H9 (cell line): Measurements from ENCODE around the gene CREBRF. TPM values are rescaled to one million over a fixed set of nuclear protein-coding genes. Genes with fewer than 3 reads are reported as not detected.

Source experiments
- DNase-seq: peaks from one replicate; pipeline ENCODE4 v3.0.0-alpha.2; 2017
- H2AFZ ChIP-seq: one replicate; pipeline ENCODE4 v1.6.1; 2013; ENCODE audit warnings: mild to moderate bottlenecking, low read length, control low read depth, moderate library complexity
- H2AK5ac ChIP-seq: 2 replicates; pipeline ENCODE4 v1.6.1; 2013; ENCODE audit warnings: low read length, control low read depth, mixed read lengths; ENCODE audit not compliant: insufficient read length
- H2BK120ac ChIP-seq: one replicate; pipeline ENCODE4 v1.6.1; 2013; ENCODE audit warnings: low read depth, mild to moderate bottlenecking, low read length, control low read depth, inconsistent platforms; ENCODE audit not compliant: poor library complexity, severe bottlenecking
- H2BK12ac ChIP-seq: 2 replicates; pipeline ENCODE4 v1.6.1; 2013; ENCODE audit warnings: low read length, control low read depth, mixed read lengths, low read depth; ENCODE audit not compliant: insufficient read length
- H2BK15ac ChIP-seq: 2 replicates; pipeline ENCODE4 v1.6.1; 2013; ENCODE audit warnings: low read depth, low read length, control low read depth
- H2BK20ac ChIP-seq: one replicate; pipeline ENCODE4 v1.6.1; 2013; ENCODE audit warnings: low read depth, mild to moderate bottlenecking, low read length, control low read depth, inconsistent platforms; ENCODE audit not compliant: poor library complexity, severe bottlenecking
- H2BK5ac ChIP-seq: 2 replicates; pipeline ENCODE4 v1.6.1; 2013; ENCODE audit warnings: low read length, control low read depth, mixed read lengths; ENCODE audit not compliant: insufficient read length
- H3K14ac ChIP-seq: 2 replicates; pipeline ENCODE4 v1.6.1; 2013; ENCODE audit warnings: low read length, control low read depth; ENCODE audit not compliant: insufficient read depth
- H3K18ac ChIP-seq: 2 replicates; pipeline ENCODE4 v1.6.1; 2013; ENCODE audit warnings: low read depth, mild to moderate bottlenecking, mixed read lengths, low read length, control low read depth; ENCODE audit not compliant: insufficient read length
- H3K23ac ChIP-seq: 2 replicates; pipeline ENCODE4 v1.6.1; 2013; ENCODE audit warnings: low read length, control low read depth, mixed read lengths, low read depth; ENCODE audit not compliant: insufficient read length
- H3K23me2 ChIP-seq: 2 replicates; pipeline ENCODE4 v1.6.1; 2013; ENCODE audit warnings: low read depth, mild to moderate bottlenecking, mixed read lengths, low read length, control low read depth; ENCODE audit not compliant: insufficient read length, poor library complexity, severe bottlenecking
- H3K27ac ChIP-seq: 2 replicates; pipeline ENCODE4 v1.5.1; 2013; ENCODE audit warnings: low read length, control low read depth, mixed read lengths, low read depth; ENCODE audit not compliant: insufficient read length
- H3K27me3 ChIP-seq: 2 replicates; pipeline ENCODE4 v1.6.1; 2013; ENCODE audit warnings: low read length, control low read depth, inconsistent platforms; ENCODE audit not compliant: insufficient read depth
- H3K4ac ChIP-seq: 2 replicates; pipeline ENCODE4 v1.6.1; 2013; ENCODE audit warnings: low read depth, mild to moderate bottlenecking, control low read depth, inconsistent platforms, low read length, moderate library complexity
- H3K4me1 ChIP-seq: 2 replicates; pipeline ENCODE4 v1.6.1; 2013; ENCODE audit warnings: low read length, control low read depth, inconsistent platforms; ENCODE audit not compliant: insufficient read depth
- H3K4me2 ChIP-seq: 2 replicates; pipeline ENCODE4 v1.6.1; 2013; ENCODE audit warnings: low read length, control low read depth, mixed read lengths; ENCODE audit not compliant: insufficient read length, insufficient read depth
- H3K56ac ChIP-seq: 2 replicates; pipeline ENCODE4 v1.6.1; 2013; ENCODE audit warnings: low read depth, mild to moderate bottlenecking, mixed read lengths, low read length, control low read depth; ENCODE audit not compliant: insufficient read length
- H3K79me1 ChIP-seq: 2 replicates; pipeline ENCODE4 v1.6.1; 2013; ENCODE audit warnings: low read depth, mild to moderate bottlenecking, moderate library complexity, low read length, control low read depth, inconsistent platforms; ENCODE audit not compliant: insufficient read depth, poor library complexity, severe bottlenecking
- H3K79me2 ChIP-seq: 2 replicates; pipeline ENCODE4 v1.6.1; 2013; ENCODE audit warnings: low read length, control low read depth, inconsistent platforms; ENCODE audit not compliant: insufficient read depth
- H3K9ac ChIP-seq: 2 replicates; pipeline ENCODE4 v1.6.1; 2013; ENCODE audit warnings: low read length, control low read depth, mixed read lengths; ENCODE audit not compliant: insufficient read length; ENCODE audit errors: extremely low read depth
- H3K9me3 ChIP-seq: one replicate; pipeline ENCODE4 v1.6.1; 2013; ENCODE audit warnings: low read depth, low read length, inconsistent platforms; ENCODE audit not compliant: control insufficient read depth
- H3T11ph ChIP-seq: one replicate; pipeline ENCODE4 v1.6.1; 2013; ENCODE audit warnings: mild to moderate bottlenecking, low read length, control low read depth, inconsistent platforms
- H4K20me1 ChIP-seq: one replicate; pipeline ENCODE4 v1.6.1; 2013; ENCODE audit not compliant: control insufficient read depth, insufficient read length, insufficient read depth
- H4K5ac ChIP-seq: 2 replicates; pipeline ENCODE4 v1.6.1; 2013; ENCODE audit warnings: low read depth, mild to moderate bottlenecking, mixed read lengths, low read length, control low read depth; ENCODE audit not compliant: insufficient read length
- H4K8ac ChIP-seq: replicated peaks from 2 replicates; pipeline ENCODE4 v1.6.1; 2013; ENCODE audit warnings: low read length, control low read depth, mixed read lengths, low read depth; ENCODE audit not compliant: insufficient read length
- H4K91ac ChIP-seq: 2 replicates; pipeline ENCODE4 v1.6.1; 2013; ENCODE audit warnings: low read depth, mild to moderate bottlenecking, moderate library complexity, mixed read lengths, low read length, control low read depth; ENCODE audit not compliant: insufficient read length
- H3K27ac Mint-ChIP-seq, 3 experiments: 2 replicates in 2 of 3; 3 replicates in 1 of 3; pipeline ENCODE4 v1.8.0; 2020 to 2021; ENCODE audit warnings: mixed read lengths in 3 of 3, mild to moderate bottlenecking in 1 of 3, moderate library complexity in 1 of 3
- H3K27me3 Mint-ChIP-seq: 2 replicates; pipeline ENCODE4 v1.8.0; 2021; ENCODE audit warnings: low read depth, mild to moderate bottlenecking, moderate library complexity, mixed read lengths
- H3K36me3 Mint-ChIP-seq, 3 experiments: 2 replicates in 2 of 3; 3 replicates in 1 of 3; pipeline ENCODE4 v1.8.0; 2020 to 2021; ENCODE audit warnings: low read depth in 3 of 3, mixed read lengths in 3 of 3; ENCODE audit not compliant: insufficient read depth in 1 of 3
- H3K4me1 Mint-ChIP-seq, 2 experiments: 2 replicates each; pipeline ENCODE4 v1.8.0; 2020; ENCODE audit warnings: mixed read lengths in 2 of 2
- H3K4me3 Mint-ChIP-seq, 2 experiments: 2 replicates in 1 of 2; 3 replicates in 1 of 2; pipeline ENCODE4 v1.8.0; 2020 to 2021; ENCODE audit warnings: mild to moderate bottlenecking in 2 of 2, mixed read lengths in 2 of 2, moderate library complexity in 1 of 2
- H3K9me3 Mint-ChIP-seq, 2 experiments: 2 replicates in 1 of 2; 3 replicates in 1 of 2; pipeline ENCODE4 v1.8.0; 2020; ENCODE audit warnings: mild to moderate bottlenecking in 2 of 2, mixed read lengths in 2 of 2, moderate library complexity in 1 of 2
- WGBS: extraction: QIAGEN DNeasy Blood & Tissue Kit; methylation state at CpG from one replicate; pipeline ENCODE4 v1.1.7; 2013; ENCODE audit warnings: missing lambda C conversion rate, low lambda C conversion rate, mixed read lengths; ENCODE audit not compliant: insufficient read length; ENCODE audit errors: extremely low coverage; 5-methylcytosine and 5-hydroxymethylcytosine counted together
- total RNA-seq: library from RNA; stranded (reverse); gene quantifications from 2 replicates; pipeline ENCODE4 v1.2.1, GENCODE V29; 2021
- TF ChIP-seq, protein P1 (sequence below): fragments of 200-600 bp; sonication (generic); conservative IDR thresholded peaks from 3 replicates; pipeline ENCODE4 v1.8.0; 2021; ENCODE audit warnings: antibody characterized with exemption, mild to moderate bottlenecking

The CREBRF gene
- total RNA-seq, 1 experiment from 2014 or later, result 2.7 TPM

GRCh38 chr5:173165177-173166016 is 109.2 kb downstream of the CREBRF start:
- DNase-seq, result no peak
- Histone ChIP-seq H3T11ph (no peak overlapping the region), H2BK120ac (no peak overlapping the region), H3K18ac (no peak overlapping the region), H3K4ac (no peak overlapping the region), H3K27me3 (no peaks in the 10 kb centered on the region), H4K8ac (no peak overlapping the region), H2BK20ac (no peak overlapping the region), H3K23me2 (no peaks in the 10 kb centered on the region), H4K5ac (no peak overlapping the region), H3K27ac (no peak overlapping the region), H3K4me1 (no peaks in the 10 kb centered on the region), H3K4me2 (no peak overlapping the region), H2AFZ (no peak overlapping the region), H3K56ac (no peak overlapping the region), H3K9ac (no peak overlapping the region), H3K79me2 (no peaks in the 10 kb centered on the region), H3K9me3 (no peaks in the 10 kb centered on the region), H2BK5ac (no peak overlapping the region), H3K23ac (no peak overlapping the region), H2BK15ac (no peak overlapping the region), H4K91ac (no peak overlapping the region), H3K79me1 (no peaks in the 10 kb centered on the region), H3K14ac (no peak overlapping the region), H2BK12ac (no peak overlapping the region), H4K20me1 (no peaks in the 10 kb centered on the region), H2AK5ac (no peak overlapping the region)
- no peaks in the 10 kb centered on the region for H3K9me3 Mint-ChIP-seq
- H3K4me1 Mint-ChIP-seq, result no peaks in the 10 kb centered on the region
- WGBS, result no CpG with 5 or more reads among the region's 2 CpGs
- TF ChIP-seq, protein P1, sequence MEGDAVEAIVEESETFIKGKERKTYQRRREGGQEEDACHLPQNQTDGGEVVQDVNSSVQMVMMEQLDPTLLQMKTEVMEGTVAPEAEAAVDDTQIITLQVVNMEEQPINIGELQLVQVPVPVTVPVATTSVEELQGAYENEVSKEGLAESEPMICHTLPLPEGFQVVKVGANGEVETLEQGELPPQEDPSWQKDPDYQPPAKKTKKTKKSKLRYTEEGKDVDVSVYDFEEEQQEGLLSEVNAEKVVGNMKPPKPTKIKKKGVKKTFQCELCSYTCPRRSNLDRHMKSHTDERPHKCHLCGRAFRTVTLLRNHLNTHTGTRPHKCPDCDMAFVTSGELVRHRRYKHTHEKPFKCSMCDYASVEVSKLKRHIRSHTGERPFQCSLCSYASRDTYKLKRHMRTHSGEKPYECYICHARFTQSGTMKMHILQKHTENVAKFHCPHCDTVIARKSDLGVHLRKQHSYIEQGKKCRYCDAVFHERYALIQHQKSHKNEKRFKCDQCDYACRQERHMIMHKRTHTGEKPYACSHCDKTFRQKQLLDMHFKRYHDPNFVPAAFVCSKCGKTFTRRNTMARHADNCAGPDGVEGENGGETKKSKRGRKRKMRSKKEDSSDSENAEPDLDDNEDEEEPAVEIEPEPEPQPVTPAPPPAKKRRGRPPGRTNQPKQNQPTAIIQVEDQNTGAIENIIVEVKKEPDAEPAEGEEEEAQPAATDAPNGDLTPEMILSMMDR, result no peak
- no peak overlapping the region; a peak in 1 of 7 replicates for H3K27ac Mint-ChIP-seq
- peaks cover 0 to 20% (median 0%) of the 10 kb centered on the region in 3 experiments; a peak in 2 of 7 replicates for H3K36me3 Mint-ChIP-seq
- peaks cover 6% of the 10 kb centered on the region for H3K27me3 Mint-ChIP-seq
- no peak overlapping the region for H3K4me3 Mint-ChIP-seq
